ENCODE results near the gene PPP1R18.
A peak's percentile ranks its signal among the peaks of the same experiment; 100 is the strongest.
"Not testable (repeated sequence)": the region's sequence is repeated elsewhere in the genome, so short reads cannot be mapped to it uniquely, and the experiment has no call there.

The PPP1R18 gene

GRCh38 chr6:30686009-30686907, at the start of gene PPP1R18:
Gene PPP1R18, minus strand, starts transcription at chr6:30686645. Its CDS starts 627 bp downstream, at chr6:30686018.
- DNase-seq = peak; percentile 5

GRCh38 chr6:30735668-30736314, 49.3 kb upstream of the PPP1R18 start:
- no peak for DNase-seq

DNA sequence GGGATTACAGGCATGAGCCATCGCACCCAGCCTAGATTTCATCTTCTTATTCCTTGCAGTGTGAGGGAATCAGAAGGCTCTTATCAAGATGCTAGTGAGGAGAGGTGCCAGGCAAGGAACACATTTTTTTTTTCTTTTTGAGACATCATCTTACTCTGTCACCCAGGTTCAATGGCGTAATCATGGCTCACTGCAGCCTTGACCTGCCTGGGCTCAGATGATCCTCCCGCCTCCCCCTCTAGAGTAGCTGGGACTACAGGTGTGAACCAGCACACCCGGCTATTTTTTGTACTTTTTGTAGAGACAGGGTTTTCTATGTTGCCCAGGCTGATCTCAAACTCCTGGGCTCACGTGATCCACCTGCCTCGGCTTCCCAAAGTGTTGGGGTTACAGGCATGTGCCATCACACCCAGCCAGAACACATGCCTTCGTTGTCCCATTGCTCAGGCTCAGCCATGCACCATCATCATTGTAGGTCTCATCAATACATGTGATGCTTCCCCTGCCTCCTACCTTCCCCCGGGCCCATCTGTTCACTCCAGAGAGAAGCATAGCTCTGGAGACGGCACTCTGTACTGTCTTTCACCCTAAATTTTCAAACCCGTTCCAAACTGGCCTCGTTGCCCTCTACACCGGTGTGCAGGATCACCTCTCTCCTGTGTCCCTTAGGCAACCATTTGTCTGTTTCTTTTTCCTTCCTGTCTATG, 45.9 kb upstream of the PPP1R18 start:
- no peak for DNase-seq

- DNase-seq = peak; percentile 78
Observed at GRCh38 chr6:30730601-30731435, 44.4 kb upstream of the PPP1R18 start.

DNA sequence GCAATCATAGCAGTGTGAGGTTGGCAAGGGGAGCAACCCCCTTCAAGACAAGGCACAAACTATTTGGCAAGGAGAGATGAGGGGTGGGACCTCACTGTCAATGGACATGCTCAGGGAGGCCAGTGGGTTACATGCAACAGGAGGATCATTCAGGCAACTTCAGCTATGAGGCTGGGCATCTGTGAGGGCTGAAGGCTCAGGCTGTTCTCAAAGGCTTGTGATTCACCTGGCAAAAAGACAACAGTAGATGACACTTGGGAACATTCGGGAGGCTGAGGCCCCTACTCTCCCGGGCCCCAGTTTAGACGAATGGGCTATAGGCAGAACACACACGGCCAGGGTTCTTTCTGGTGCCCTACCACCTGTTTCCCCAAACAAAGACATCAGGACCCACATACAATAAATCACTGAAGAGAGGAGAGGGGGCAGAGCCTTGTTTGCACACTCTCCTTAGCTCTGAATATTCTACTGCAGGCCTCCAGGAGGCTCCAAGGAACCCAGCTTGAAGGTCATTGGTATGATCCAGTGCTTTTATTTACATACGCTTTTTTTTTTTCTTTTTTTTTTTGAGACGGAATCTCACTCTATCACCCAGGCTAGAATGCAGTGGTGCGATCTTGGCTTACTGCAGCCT, 41.6 kb upstream of the PPP1R18 start:
- no peak for DNase-seq

DNA sequence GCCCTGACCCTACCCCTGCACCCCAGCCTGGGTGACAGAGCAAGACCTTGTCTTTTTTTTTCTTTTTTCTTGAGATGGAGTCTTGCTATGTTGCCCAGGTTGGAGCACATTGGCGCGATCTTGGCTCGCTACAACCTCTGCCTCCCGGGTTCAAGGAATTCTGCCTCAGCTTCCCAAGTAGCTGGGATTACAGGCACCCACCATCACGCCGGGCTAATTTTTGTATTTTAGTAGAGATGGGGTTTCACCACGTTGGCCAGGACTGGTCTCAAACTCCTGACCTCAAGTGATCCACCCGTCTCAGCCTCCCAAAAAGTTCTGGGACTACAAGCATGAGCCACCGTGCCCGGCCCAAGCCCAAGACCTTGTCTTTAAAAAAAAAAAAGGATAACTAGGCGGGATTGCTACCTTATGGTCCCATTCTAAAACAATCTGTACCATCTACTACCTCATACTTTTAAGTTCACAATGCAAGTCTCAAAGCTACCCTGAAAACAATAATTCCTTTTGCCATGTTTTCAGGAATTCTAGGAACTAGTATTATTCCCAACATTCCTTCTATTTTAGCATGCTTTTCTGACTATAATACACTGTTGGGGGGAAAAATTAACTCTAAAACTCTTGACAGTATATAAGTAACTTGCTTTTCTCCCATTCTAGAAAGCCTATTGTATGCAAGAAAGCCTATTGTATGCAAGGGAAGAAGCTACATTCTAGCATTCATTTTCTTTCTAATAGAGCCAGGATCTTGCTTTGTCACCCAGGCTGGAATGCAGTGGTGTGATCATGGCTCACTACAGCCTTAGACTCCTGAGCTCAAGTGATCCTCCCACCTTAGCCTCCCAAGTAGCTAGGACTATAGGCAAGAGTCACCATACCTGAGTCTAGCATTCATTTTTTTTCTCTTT, 40.3 kb upstream of the PPP1R18 start:
- no peak for DNase-seq

DNA sequence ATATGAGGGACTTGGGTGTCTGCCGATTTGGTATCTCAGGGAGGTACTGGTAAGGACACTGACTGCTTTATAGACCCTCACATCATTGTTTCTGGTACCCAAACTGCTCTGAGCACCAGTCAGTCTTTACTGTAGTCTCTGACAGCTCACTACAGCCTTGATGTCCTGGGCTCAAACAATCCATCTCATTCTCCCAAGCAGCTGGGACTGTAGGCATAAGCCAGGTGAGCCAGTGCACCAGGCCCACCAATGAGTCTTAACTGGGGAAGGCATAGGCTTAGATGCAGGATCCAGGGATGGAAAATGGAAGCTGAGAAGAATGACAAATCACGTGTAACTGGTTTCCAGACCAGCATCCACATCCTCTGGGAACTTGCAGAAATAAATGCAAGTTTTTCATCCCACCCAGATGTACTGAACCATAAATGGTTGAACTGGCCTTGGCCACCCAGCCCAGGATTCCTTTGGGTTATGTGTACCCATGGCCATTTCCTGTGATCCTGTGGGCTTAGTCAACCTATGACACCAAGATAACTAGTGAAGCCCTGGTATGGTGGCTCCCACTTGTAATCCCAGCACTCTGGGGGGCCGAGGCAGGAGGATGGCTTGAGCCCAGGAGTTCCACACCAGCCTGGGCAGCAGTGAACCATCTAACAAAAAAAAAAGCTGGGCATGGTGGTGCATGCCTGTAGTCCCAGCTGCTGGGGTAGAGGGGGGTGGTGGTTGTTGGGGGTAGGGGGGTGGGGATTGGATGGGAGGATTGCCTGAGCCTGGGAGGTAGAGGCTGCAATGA, 39.5 kb upstream of the PPP1R18 start:
- DNase-seq = no peak

GRCh38 chr6:30724906-30725667, 38.6 kb upstream of the PPP1R18 start:
- DNase-seq = no peak

- DNase-seq = not testable (repeated sequence)
Observed at GRCh38 chr6:30723843-30724741, 37.6 kb upstream of the PPP1R18 start.

DNA sequence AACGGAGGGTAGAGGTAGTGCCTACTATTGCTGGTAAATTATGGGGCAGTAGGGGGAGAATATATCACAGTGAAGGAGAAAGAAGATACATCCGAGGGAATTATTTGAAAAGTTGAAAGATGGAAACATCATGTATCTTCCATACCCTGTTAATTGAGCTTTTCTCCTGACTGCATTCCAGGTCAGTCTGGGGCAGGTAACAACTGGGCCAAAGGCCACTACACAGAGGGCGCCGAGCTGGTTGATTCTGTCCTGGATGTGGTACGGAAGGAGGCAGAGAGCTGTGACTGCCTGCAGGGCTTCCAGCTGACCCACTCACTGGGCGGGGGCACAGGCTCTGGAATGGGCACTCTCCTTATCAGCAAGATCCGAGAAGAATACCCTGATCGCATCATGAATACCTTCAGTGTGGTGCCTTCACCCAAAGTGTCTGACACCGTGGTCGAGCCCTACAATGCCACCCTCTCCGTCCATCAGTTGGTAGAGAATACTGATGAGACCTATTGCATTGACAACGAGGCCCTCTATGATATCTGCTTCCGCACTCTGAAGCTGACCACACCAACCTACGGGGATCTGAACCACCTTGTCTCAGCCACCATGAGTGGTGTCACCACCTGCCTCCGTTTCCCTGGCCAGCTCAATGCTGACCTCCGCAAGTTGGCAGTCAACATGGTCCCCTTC, 36.9 kb upstream of the PPP1R18 start:
- not testable (repeated sequence) for DNase-seq

DNA sequence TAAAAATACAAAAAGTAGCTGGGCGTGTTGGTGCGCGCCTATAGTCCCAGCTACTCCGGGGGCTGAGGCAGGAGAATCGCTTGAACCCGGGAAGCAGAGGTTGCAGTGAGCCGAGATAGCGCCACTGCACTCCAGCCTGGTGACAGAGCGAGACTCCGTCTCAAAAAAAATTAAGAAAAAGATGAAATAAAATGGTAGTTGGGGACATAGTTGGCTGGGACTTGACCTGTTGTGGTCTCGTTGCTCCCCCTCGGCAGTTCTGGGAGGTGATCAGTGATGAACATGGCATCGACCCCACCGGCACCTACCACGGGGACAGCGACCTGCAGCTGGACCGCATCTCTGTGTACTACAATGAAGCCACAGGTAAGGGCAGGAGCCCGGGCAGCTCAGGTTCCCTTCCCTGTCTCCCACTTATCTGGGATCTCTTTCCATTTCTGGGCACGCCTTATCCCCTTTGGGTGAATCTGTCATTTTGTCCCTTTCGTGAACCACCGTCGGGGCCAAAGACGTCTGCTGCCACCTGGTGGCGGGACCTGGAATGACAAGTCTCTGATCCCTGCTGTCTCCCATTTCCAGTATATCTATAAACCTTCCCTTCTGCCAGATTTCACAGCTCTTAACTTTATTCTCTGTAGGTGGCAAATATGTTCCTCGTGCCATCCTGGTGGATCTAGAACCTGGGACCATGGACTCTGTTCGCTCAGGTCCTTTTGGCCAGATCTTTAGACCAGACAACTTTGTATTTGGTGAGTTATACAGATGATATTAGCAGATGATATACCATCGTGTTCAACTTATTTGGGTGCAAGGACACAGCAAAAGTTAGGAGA, 36.1 kb upstream of the PPP1R18 start:
- DNase-seq = peak; percentile 51

- not testable (repeated sequence) for DNase-seq
Observed at GRCh38 chr6:30722025-30722279, 35.5 kb upstream of the PPP1R18 start.

DNA sequence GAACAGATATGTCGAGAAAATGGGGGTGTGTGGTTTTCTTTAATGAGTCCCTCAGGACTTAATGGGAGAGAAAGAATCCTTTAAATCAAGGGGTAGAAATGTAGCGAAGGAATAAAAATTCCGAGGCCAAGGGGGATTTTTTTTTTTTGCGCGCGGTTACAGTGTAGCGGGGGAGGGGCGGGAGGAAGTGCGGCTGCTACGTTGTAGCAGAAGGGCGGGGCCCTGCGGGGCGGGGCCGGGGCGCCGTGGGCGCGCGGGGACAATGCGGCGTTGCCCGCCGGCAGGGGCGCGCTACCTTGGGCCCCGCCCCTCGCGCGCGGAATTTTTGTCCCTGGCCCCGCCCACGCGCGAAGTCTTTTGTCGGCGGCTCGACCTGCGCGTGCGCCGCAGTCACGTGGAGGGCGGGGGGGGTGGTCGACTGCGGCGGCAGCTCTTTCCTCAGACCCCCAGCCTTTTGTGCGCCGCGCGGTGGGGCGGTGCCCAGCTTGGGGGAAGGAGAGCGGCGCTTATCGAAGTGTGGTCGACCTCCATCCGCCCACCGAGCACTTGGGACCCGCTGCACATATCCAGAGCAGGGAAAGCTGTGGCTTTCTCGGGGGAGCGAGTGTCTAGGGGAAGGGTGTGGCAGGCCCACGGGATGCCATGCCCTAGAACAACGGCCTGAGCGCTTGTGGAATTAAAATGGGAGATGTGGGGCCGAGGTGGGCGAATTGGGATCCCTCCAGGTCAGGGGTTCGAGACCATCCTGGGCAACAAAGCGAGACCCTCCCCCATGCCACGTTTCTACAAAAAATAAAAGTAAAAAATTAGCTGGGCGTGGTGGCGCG, 35.0 kb upstream of the PPP1R18 start:
- peak; percentile 85 for DNase-seq

DNA sequence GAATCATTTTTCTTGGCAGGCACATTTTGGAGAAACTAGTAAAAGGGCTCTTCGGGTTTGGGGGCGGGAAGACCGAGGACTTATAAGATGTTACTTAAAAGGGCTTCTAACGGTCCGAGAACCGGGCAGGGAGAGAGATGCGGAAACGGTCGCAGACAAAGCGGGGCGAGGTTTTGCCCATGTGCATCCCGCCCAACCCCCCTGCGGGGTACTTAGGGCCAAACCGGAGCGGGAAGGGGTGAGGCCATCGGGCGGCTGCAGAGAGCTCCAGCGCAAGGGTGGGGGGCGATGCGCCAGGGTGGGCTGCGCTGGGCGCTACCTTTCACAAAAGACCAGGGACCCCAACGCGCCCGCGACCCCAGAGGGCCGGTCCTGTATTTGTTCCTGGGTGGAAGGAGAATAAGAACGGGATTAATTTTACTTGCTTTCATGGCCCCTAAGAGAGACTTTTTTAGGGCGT, 34.3 kb upstream of the PPP1R18 start:
- peak; percentile 74 for DNase-seq

- DNase-seq = peak; percentile 97
Observed at GRCh38 chr6:30719791-30720737, 33.6 kb upstream of the PPP1R18 start, which contains the start of gene TUBB. Gene TUBB, plus strand, starts transcription at chr6:30720352. Its CDS starts 155 bp downstream, at chr6:30720507.
